IMR-90 (cell line): ENCODE data around the gene ADSS1. TPM values are rescaled to one million over a fixed set of nuclear protein-coding genes. Genes with fewer than 3 reads are reported as not detected.
A peak's percentile ranks its signal among the peaks of the same experiment; 100 is the strongest.

ENCODE experiments used
- ATAC-seq: fragments of 200-7000 bp; cut with Tn5 transposase; 2 replicates; pipeline ENCODE4 v1.9.1; 2020; ENCODE audit warnings: low read depth, mild to moderate bottlenecking, moderate library complexity
- BruUV-seq: library from RNA; stranded (reverse); fragments of 400-500 nt; replicated peaks from 2 replicates; lab custom pipeline; 2021; lab: Mats Ljungman, UMichigan
- CTCF ChIA-PET: fragments of 300-600 bp; formaldehyde crosslinking; extraction: SDS; loops from one replicate; lab custom pipeline; 2021; ENCODE audit warnings: antibody characterized with exemption; lab: Yijun Ruan, JAX
- POLR2A ChIA-PET: fragments of 300-600 bp; sonication (Branson Sonifier 250); formaldehyde crosslinking; loops from one replicate; lab custom pipeline; 2022; ENCODE audit warnings: antibody characterized with exemption; ENCODE audit not compliant: unreplicated experiment; lab: Charles Lee
- DNase-seq: peaks from one replicate; pipeline ENCODE4 v3.0.0; 2013
- H2AFZ ChIP-seq: replicated peaks from 2 replicates; pipeline ENCODE3; 2013; ENCODE audit warnings: low read length, mild to moderate bottlenecking; ENCODE audit not compliant: poor library complexity
- H2AK5ac ChIP-seq: 2 replicates; pipeline ENCODE4 v1.6.1; 2013; ENCODE audit warnings: low read depth, low read length, inconsistent platforms
- H2AK9ac ChIP-seq: replicated peaks from 2 replicates; pipeline ENCODE3; 2013; ENCODE audit warnings: mild to moderate bottlenecking, low read depth, low read length, moderate library complexity; ENCODE audit not compliant: poor library complexity
- H2BK120ac ChIP-seq: 2 replicates; pipeline ENCODE4 v1.6.1; 2013; ENCODE audit warnings: low read depth, low read length, inconsistent platforms
- H2BK15ac ChIP-seq: 3 replicates; pipeline ENCODE4 v1.6.1; 2013; ENCODE audit warnings: low read depth, low read length, inconsistent platforms
- H2BK20ac ChIP-seq: 2 replicates; pipeline ENCODE4 v1.6.1; 2013; ENCODE audit warnings: low read depth, mild to moderate bottlenecking, inconsistent platforms, low read length, moderate library complexity
- H2BK5ac ChIP-seq: 2 replicates; pipeline ENCODE4 v1.6.1; 2013; ENCODE audit warnings: mild to moderate bottlenecking, low read depth, low read length, inconsistent platforms; ENCODE audit not compliant: poor library complexity, severe bottlenecking
- H3K14ac ChIP-seq: replicated peaks from 2 replicates; pipeline ENCODE4 v1.6.1; 2013; ENCODE audit warnings: low read depth, low read length, inconsistent platforms
- H3K18ac ChIP-seq: 2 replicates; pipeline ENCODE4 v1.6.1; 2013; ENCODE audit warnings: low read depth, low read length, control low read depth
- H3K23ac ChIP-seq: 2 replicates; pipeline ENCODE4 v1.6.1; 2013; ENCODE audit warnings: low read depth, low read length, inconsistent platforms
- H3K27ac ChIP-seq: 2 replicates; pipeline ENCODE4 v1.5.1; 2013; ENCODE audit warnings: mild to moderate bottlenecking, control low read depth, low read length; ENCODE audit not compliant: insufficient read depth
- H3K27me3 ChIP-seq: 2 replicates; pipeline ENCODE4 v1.6.1; 2013; ENCODE audit warnings: low read length; ENCODE audit not compliant: control insufficient read depth, insufficient read depth
- H3K36me3 ChIP-seq: 2 replicates; pipeline ENCODE4 v1.6.1; 2013; ENCODE audit warnings: low read length, mixed read lengths; ENCODE audit not compliant: control insufficient read depth, insufficient read depth
- H3K4ac ChIP-seq: 2 replicates; pipeline ENCODE4 v1.6.1; 2013; ENCODE audit warnings: low read depth, low read length, inconsistent platforms
- H3K4me1 ChIP-seq: 2 replicates; pipeline ENCODE4 v1.6.1; 2013; ENCODE audit warnings: low read length, mixed read lengths; ENCODE audit not compliant: control insufficient read depth, insufficient read depth
- H3K4me2 ChIP-seq: 2 replicates; pipeline ENCODE4 v1.6.1; 2013; ENCODE audit warnings: low read depth, mild to moderate bottlenecking, control low read depth, low read length, moderate library complexity
- H3K4me3 ChIP-seq: 2 replicates; pipeline ENCODE4 v1.5.1; 2013; ENCODE audit warnings: low read depth, mild to moderate bottlenecking, control low read depth, low read length, moderate library complexity; ENCODE audit not compliant: insufficient read depth
- H3K56ac ChIP-seq: 2 replicates; pipeline ENCODE4 v1.6.1; 2013; ENCODE audit warnings: low read length, inconsistent platforms; ENCODE audit not compliant: insufficient read depth; ENCODE audit errors: extremely low read depth
- H3K79me1 ChIP-seq, 2 experiments: 2 replicates each; pipeline ENCODE4 v1.6.1; 2013; ENCODE audit warnings: low read length in 2 of 2, inconsistent platforms in 1 of 2, low read depth in 1 of 2
- H3K9ac ChIP-seq: 2 replicates; pipeline ENCODE4 v1.6.1; 2013; ENCODE audit warnings: low read depth, low read length, control low read depth
- H3K9me1 ChIP-seq: 2 replicates; pipeline ENCODE4 v1.6.1; 2013; ENCODE audit warnings: low read length, inconsistent platforms; ENCODE audit not compliant: insufficient read depth
- H3K9me3 ChIP-seq: 2 replicates; pipeline ENCODE4 v1.6.1; 2013; ENCODE audit warnings: low read length; ENCODE audit not compliant: control insufficient read depth, insufficient read depth
- H4K20me1 ChIP-seq: 2 replicates; pipeline ENCODE4 v1.6.1; 2013; ENCODE audit warnings: low read length, inconsistent platforms; ENCODE audit not compliant: insufficient read depth
- H4K5ac ChIP-seq: 2 replicates; pipeline ENCODE4 v1.6.1; 2013; ENCODE audit warnings: mild to moderate bottlenecking, low read depth, low read length, control low read depth
- H4K8ac ChIP-seq, 2 experiments: 2 replicates each; pipeline ENCODE4 v1.6.1; 2013; ENCODE audit warnings: low read depth in 2 of 2, low read length in 2 of 2, control low read depth in 1 of 2, inconsistent platforms in 1 of 2
- H4K91ac ChIP-seq: 2 replicates; pipeline ENCODE4 v1.6.1; 2013; ENCODE audit warnings: low read depth, low read length, inconsistent platforms; ENCODE audit not compliant: insufficient read depth
- BHLHE40 ChIP-seq: fragments of 150-350 bp; IDR thresholded peaks from 2 replicates; pipeline ENCODE4 v1.6.1; 2016; ENCODE audit warnings: mild to moderate bottlenecking, low read depth, low read length
- FOS ChIP-seq: fragments of 150-350 bp; IDR thresholded peaks from 2 replicates; pipeline ENCODE4 v1.6.1; 2016; ENCODE audit warnings: low read depth, low read length
- MAZ ChIP-seq: IDR thresholded peaks from 2 replicates; pipeline ENCODE4 v1.6.1; 2012; ENCODE audit warnings: low read depth, mild to moderate bottlenecking, low read length, improper control_type of control experiment, moderate library complexity, borderline replicate concordance
- RAD21 ChIP-seq: IDR thresholded peaks from 2 replicates; pipeline ENCODE4 v1.6.1; 2012; ENCODE audit warnings: low read length, improper control_type of control experiment
- WGBS, 2 experiments: methylation state at CpG; one replicate each; pipeline versions ENCODE4 v1.1.5 to v1.1.7; 2013; ENCODE audit warnings: missing lambda C conversion rate in 2 of 2; ENCODE audit not compliant: insufficient read length in 1 of 2; ENCODE audit errors: extremely low coverage in 2 of 2; 5-methylcytosine and 5-hydroxymethylcytosine counted together
- dilution Hi-C: fragments of 300-500 bp; cut with HindIII; formaldehyde crosslinking; loops from one replicate; pipeline ENCODE4 v1.14.3; 2018; ENCODE audit warnings: low sequenced_read_pairs; ENCODE audit not compliant: unreplicated experiment
- in situ Hi-C: fragments of 300-500 bp; cut with MboI; formaldehyde crosslinking; loops from 3 replicates; pipeline ENCODE4 v1.14.3; 2019; ENCODE audit warnings: low sequenced_read_pairs, inconsistent platforms, mixed read lengths
- intact Hi-C: fragments of 100-400 bp; cut with micrococcal nuclease; formaldehyde crosslinking; loops from 2 replicates; pipeline ENCODE4 v1.10.0; 2022
- polyA plus RNA-seq, 3 experiments: library from polyadenylated mRNA; depleted of rRNA; stranded (reverse); fragments of >200 nt; gene quantifications; 2 replicates each; pipeline ENCODE4 v1.2.3, GENCODE V29; 2012; ENCODE audit warnings: low replicate concordance in 1 of 3
- total RNA-seq: library from RNA; depleted of rRNA; stranded (reverse); fragments of >200 nt; gene quantifications from 2 replicates; pipeline ENCODE4 v1.2.3, GENCODE V29; 2012
- TF ChIP-seq, protein P1 (sequence below): fragments of 150-350 bp; IDR thresholded peaks from 2 replicates; pipeline ENCODE4 v1.6.1; 2016; ENCODE audit warnings: low read depth, mild to moderate bottlenecking, low read length, moderate library complexity, borderline replicate concordance
- TF ChIP-seq, protein P2 (sequence below): conservative IDR thresholded peaks from 2 replicates; pipeline ENCODE4 v1.5.1; 2012; ENCODE audit warnings: mild to moderate bottlenecking, low read depth, low read length, improper control_type of control experiment

The ADSS1 gene
- total and polyA plus RNA-seq, 2 of the 4 experiments (the other 2 are of a cell fraction): 1.8 to 5.2 TPM

DNA sequence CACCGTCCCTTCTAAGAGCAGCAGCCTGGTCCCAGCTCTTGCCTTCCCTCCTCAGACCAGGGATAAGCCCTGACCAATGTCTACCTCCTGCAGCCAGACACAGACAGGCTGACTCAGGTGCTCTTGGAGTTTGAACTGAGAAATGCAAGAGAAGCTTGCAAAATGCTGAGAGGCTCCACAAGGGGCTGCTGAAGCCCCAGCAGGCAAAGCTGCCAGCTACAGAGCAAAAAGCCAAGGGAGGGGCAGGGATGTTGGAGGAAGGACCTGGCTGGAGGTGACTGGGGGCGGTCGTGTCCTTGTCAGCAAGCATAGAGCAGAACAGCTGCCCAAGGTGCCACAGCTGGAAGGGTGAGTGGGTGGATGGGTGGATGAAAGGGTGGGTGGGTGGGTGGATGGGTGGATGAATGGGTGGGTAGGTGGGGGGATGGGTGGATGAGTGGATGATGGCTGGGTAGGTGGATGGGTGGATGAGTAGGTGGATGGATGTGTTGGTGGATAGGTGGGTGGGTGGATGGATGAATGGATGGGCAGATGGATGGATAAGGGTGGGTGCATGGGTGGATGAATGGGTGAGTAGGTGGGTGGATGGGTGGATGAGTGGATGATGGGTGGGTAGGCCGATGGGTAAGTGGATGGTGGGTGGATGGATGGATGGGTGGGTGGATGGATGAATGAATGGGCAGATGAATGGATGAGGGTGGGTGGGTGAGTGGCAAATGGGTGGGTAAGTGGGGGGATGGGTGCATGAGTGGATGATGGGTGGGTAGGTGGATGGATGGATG lies 38.6 kb upstream of the ADSS1 start:
- Histone ChIP-seq H4K8ac (no peak overlapping the region), H3K9me1 (peaks cover 8% of the 10 kb centered on the region), H3K14ac (no peak overlapping the region), H3K36me3 (no peaks in the 10 kb centered on the region), H3K27me3 (no peaks in the 10 kb centered on the region), H3K4me3 (no peak overlapping the region), H3K4ac (no peak overlapping the region), H2BK20ac (no peak overlapping the region), H4K91ac (no peak overlapping the region), H2BK120ac (no peak overlapping the region), H3K23ac (no peak overlapping the region), H4K5ac (no peak overlapping the region), H2BK15ac (no peak overlapping the region), H3K79me1 (peaks cover 3 to 16% of the 10 kb centered on the region in 2 experiments), H3K27ac (no peak overlapping the region), H4K20me1 (peaks cover 4% of the 10 kb centered on the region), H2AK5ac (no peak overlapping the region), H3K4me2 (no peak overlapping the region), H3K18ac (no peak overlapping the region), H2AFZ (no peak overlapping the region), H3K9ac (no peak overlapping the region), H2AK9ac (no peak overlapping the region), H3K4me1 (peaks cover 36% of the 10 kb centered on the region), H2BK5ac (no peak overlapping the region), H3K9me3 (no peaks in the 10 kb centered on the region), H3K56ac (no peak overlapping the region)
- no peak for DNase-seq
- intact Hi-C loops: loop anchor here (5.0 kb wide), 1 partner anchor 33 kb away; no protein-coding TSS in a partner anchor
- TF ChIP-seq FOS (no peak), RAD21 (no peak), BHLHE40 (no peak), MAZ (no peak)
- TF ChIP-seq, protein P1, sequence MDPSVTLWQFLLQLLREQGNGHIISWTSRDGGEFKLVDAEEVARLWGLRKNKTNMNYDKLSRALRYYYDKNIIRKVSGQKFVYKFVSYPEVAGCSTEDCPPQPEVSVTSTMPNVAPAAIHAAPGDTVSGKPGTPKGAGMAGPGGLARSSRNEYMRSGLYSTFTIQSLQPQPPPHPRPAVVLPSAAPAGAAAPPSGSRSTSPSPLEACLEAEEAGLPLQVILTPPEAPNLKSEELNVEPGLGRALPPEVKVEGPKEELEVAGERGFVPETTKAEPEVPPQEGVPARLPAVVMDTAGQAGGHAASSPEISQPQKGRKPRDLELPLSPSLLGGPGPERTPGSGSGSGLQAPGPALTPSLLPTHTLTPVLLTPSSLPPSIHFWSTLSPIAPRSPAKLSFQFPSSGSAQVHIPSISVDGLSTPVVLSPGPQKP: no peak
- TF ChIP-seq, protein P2, sequence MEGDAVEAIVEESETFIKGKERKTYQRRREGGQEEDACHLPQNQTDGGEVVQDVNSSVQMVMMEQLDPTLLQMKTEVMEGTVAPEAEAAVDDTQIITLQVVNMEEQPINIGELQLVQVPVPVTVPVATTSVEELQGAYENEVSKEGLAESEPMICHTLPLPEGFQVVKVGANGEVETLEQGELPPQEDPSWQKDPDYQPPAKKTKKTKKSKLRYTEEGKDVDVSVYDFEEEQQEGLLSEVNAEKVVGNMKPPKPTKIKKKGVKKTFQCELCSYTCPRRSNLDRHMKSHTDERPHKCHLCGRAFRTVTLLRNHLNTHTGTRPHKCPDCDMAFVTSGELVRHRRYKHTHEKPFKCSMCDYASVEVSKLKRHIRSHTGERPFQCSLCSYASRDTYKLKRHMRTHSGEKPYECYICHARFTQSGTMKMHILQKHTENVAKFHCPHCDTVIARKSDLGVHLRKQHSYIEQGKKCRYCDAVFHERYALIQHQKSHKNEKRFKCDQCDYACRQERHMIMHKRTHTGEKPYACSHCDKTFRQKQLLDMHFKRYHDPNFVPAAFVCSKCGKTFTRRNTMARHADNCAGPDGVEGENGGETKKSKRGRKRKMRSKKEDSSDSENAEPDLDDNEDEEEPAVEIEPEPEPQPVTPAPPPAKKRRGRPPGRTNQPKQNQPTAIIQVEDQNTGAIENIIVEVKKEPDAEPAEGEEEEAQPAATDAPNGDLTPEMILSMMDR: 0 out of 2 replicates have a peak, but pooled peaks have one; percentile 9
- WGBS, 2 experiments: 92% methylated on average over 1 of the region's 4 CpGs; no CpG with 5 or more reads in 1 of the 2 experiments
- in situ Hi-C loops: no loop called here
- CTCF ChIA-PET: no interaction called here
- POLR2A ChIA-PET: no interaction called here
- dilution Hi-C loops: no loop called here
- BruUV-seq: no TSS peak
- no peak for ATAC-seq
